HL-60 (cell line): Measurements from ENCODE around the gene CPB2.

Experiments
- DNase-seq, 2 experiments: peaks; one replicate each; pipeline ENCODE4 v3.0.0-alpha.2; 2010 to 2020; ENCODE audit warnings: low read depth in 1 of 2, low spot score in 1 of 2
- H3K27ac ChIP-seq: fragments of 250-450 bp; sonication (Bioruptor Pico); replicated peaks from 2 replicates; pipeline ENCODE4 v1.5.1; 2020; ENCODE audit warnings: mild to moderate bottlenecking, moderate library complexity
- H3K27me3 ChIP-seq: fragments of 250-450 bp; sonication (Bioruptor Pico); 2 replicates; pipeline ENCODE4 v1.5.1; 2021; ENCODE audit warnings: mild to moderate bottlenecking, moderate library complexity; ENCODE audit not compliant: insufficient read depth, poor library complexity, severe bottlenecking
- H3K4me3 ChIP-seq: replicated peaks from 2 replicates; pipeline ENCODE4 v1.5.1; 2011; ENCODE audit warnings: mild to moderate bottlenecking, control low read depth, low read length; ENCODE audit not compliant: insufficient read depth
- GABPA ChIP-seq: IDR thresholded peaks from 2 replicates; pipeline ENCODE4 v1.6.1; 2012; ENCODE audit warnings: low read depth
- POLR2AphosphoS5 ChIP-seq: IDR thresholded peaks from 2 replicates; pipeline ENCODE4 v1.6.1; 2012; ENCODE audit warnings: low read depth
- SPI1 ChIP-seq: IDR thresholded peaks from 2 replicates; pipeline ENCODE4 v1.6.1; 2012; ENCODE audit warnings: low read depth, mild to moderate bottlenecking, borderline replicate concordance
- TF ChIP-seq, protein P1 (sequence below): IDR thresholded peaks from 2 replicates; pipeline ENCODE4 v1.6.1; 2012; ENCODE audit warnings: low read depth; ENCODE audit not compliant: insufficient replicate concordance
- TF ChIP-seq, protein P2 (sequence below): IDR thresholded peaks from one replicate; pipeline ENCODE4 v1.5.1; 2011; ENCODE audit warnings: low read length, control low read depth, inconsistent platforms; ENCODE audit not compliant: insufficient read depth

The CPB2 gene

DNA sequence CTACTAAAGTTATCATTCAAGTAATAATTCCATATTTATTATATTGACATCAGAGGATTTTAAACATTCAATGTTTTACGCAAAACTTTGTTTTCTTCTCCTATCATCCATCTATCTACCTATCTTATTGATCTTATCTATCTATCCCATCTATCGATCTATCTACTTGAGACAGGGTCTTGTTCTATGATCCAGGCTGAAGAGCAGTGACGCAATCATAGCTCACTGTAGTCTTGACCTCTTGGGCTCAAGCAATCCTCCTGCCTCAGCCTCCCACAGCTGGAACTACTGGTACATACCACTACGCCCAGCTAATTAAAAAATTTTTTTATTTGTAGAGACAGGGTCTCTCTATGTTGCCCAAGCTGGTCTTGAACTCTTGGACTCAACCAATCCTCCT is 79.7 kb downstream of the CPB2 start:
- Histone ChIP-seq H3K27me3 (no peaks in the 10 kb centered on the region), H3K4me3 (no peak overlapping the region), H3K27ac (no peak overlapping the region)
- TF ChIP-seq, protein P1, sequence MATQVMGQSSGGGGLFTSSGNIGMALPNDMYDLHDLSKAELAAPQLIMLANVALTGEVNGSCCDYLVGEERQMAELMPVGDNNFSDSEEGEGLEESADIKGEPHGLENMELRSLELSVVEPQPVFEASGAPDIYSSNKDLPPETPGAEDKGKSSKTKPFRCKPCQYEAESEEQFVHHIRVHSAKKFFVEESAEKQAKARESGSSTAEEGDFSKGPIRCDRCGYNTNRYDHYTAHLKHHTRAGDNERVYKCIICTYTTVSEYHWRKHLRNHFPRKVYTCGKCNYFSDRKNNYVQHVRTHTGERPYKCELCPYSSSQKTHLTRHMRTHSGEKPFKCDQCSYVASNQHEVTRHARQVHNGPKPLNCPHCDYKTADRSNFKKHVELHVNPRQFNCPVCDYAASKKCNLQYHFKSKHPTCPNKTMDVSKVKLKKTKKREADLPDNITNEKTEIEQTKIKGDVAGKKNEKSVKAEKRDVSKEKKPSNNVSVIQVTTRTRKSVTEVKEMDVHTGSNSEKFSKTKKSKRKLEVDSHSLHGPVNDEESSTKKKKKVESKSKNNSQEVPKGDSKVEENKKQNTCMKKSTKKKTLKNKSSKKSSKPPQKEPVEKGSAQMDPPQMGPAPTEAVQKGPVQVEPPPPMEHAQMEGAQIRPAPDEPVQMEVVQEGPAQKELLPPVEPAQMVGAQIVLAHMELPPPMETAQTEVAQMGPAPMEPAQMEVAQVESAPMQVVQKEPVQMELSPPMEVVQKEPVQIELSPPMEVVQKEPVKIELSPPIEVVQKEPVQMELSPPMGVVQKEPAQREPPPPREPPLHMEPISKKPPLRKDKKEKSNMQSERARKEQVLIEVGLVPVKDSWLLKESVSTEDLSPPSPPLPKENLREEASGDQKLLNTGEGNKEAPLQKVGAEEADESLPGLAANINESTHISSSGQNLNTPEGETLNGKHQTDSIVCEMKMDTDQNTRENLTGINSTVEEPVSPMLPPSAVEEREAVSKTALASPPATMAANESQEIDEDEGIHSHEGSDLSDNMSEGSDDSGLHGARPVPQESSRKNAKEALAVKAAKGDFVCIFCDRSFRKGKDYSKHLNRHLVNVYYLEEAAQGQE = no peak
- no peak for TF ChIP-seq GABPA
- TF ChIP-seq, protein P2, sequence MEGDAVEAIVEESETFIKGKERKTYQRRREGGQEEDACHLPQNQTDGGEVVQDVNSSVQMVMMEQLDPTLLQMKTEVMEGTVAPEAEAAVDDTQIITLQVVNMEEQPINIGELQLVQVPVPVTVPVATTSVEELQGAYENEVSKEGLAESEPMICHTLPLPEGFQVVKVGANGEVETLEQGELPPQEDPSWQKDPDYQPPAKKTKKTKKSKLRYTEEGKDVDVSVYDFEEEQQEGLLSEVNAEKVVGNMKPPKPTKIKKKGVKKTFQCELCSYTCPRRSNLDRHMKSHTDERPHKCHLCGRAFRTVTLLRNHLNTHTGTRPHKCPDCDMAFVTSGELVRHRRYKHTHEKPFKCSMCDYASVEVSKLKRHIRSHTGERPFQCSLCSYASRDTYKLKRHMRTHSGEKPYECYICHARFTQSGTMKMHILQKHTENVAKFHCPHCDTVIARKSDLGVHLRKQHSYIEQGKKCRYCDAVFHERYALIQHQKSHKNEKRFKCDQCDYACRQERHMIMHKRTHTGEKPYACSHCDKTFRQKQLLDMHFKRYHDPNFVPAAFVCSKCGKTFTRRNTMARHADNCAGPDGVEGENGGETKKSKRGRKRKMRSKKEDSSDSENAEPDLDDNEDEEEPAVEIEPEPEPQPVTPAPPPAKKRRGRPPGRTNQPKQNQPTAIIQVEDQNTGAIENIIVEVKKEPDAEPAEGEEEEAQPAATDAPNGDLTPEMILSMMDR = no peak
- DNase-seq = no peak

DNA sequence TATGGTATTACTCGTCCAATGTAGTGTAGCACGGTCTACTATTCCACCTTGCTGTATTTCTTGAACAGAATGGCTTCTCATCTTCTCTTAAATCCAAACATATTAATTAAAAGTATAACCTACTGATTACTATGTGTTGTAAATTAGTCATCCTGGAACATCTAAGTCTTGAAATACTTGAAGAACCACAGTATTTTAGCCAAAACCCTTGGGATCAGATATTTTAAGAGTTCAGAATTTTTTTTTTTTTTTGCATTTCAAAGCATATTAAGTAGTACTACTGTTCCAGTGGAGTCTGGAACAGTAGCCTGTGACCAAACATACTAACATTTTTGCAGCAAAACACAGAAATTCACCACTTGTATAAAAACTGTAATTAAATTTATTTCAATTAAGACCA is 82.4 kb downstream of the CPB2 start:
- no peak overlapping the region for H3K4me3 ChIP-seq
- H3K27me3 ChIP-seq = no peaks in the 10 kb centered on the region
- TF ChIP-seq, protein P2 = no peak
- no peak for TF ChIP-seq POLR2AphosphoS5
- TF ChIP-seq SPI1 = no peak
- TF ChIP-seq GABPA = no peak
- TF ChIP-seq, protein P1 = no peak
- no peak overlapping the region for H3K27ac ChIP-seq
- no peak for DNase-seq

DNA sequence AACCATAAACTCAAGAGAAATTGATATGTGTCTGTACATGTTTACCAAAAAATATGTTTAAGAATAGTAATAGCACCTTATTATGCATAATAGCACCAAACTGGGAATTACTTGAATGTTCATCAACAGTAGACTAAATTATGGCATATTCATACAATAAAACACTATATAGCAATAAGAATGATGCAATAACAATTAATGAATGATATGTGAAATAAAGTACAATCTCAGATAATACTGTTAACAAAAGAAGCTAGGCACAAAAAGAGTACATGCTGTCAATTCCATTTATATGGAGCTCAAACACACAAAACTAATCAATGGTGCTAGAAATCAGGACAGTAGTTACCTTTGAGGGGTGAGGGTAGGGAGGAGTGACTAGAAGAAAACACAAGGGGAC is 88.6 kb downstream of the CPB2 start:
- DNase-seq = no peak
- TF ChIP-seq GABPA (no peak), POLR2AphosphoS5 (no peak), SPI1 (no peak)
- TF ChIP-seq, protein P1 = no peak
- TF ChIP-seq, protein P2 = no peak
- Histone ChIP-seq H3K27ac (no peak overlapping the region; the same call in 1 of the 2 replicates), H3K4me3 (no peak overlapping the region), H3K27me3 (no peaks in the 10 kb centered on the region)
